Posterior vena cava (tissue), 2 donors: ENCODE measurements around the gene HMOX1. TPM values are rescaled to one million over a fixed set of nuclear protein-coding genes. Genes with fewer than 3 reads are reported as not detected.
"Not testable (repeated sequence)": the region's sequence is repeated elsewhere in the genome, so short reads cannot be mapped to it uniquely, and the experiment has no call there.

Experiments used
- DNase-seq: peaks from one replicate; pipeline ENCODE4 v3.0.0-alpha.2; 2020; ENCODE audit warnings: low spot score
- intact Hi-C, 2 donors: fragments of 100-400 bp; cut with DNase I; formaldehyde crosslinking; loops; one replicate each; pipeline versions ENCODE4 v1.14.1 to v1.14.2; 2022 to 2023
- total RNA-seq, 2 donors: library from RNA; stranded (reverse); fragmentation: NEBNext Ultra II Directional; extraction: Animal tissue kit (Norgen Biotek cat#: 25700); gene quantifications; one replicate each; pipeline ENCODE4 v1.2.1, GENCODE V29; 2021
- donor health status: DM: yes; HTN: yes; CAD: no.
- donor health status: DM: yes; HTN: yes; CAD: no.

The HMOX1 gene
- total RNA-seq, 2 donors from 2014 or later, result 14.4 to 42.4 TPM

GRCh38 chr22:35349368-35349703, 31.6 kb upstream of the HMOX1 start:
- no peak for DNase-seq

GRCh38 chr22:35349704-35350538, 31.0 kb upstream of the HMOX1 start:
- DNase-seq, result no peak
- intact Hi-C loops, result loop anchor here in 1 of 2 donors (10.0 kb wide), 2 partner anchors 235 to 265 kb away; partner anchors contain the start of gene MB

More at GRCh38 chr22:35349368-35349703, 31.6 kb upstream of the HMOX1 start:
- intact Hi-C loops, result no loop called here

- intact Hi-C loops, result loop anchor here in 1 of 2 donors (10.0 kb wide), 2 partner anchors 234 to 264 kb away; partner anchors contain the start of gene MB
- peak; percentile 97 for DNase-seq
Measured at GRCh38 chr22:35350539-35351503, 30.1 kb upstream of the HMOX1 start.

- peak; percentile 94 for DNase-seq
- intact Hi-C loops, result loop anchor here in 1 of 2 donors (10.0 kb wide), 2 partner anchors 232 to 262 kb away; partner anchors contain the start of gene MB
Measured at GRCh38 chr22:35352214-35353111, 28.4 kb upstream of the HMOX1 start.

- intact Hi-C loops, result loop anchor here in 1 of 2 donors (10.0 kb wide), 2 partner anchors 231 to 261 kb away; partner anchors contain the start of gene MB
- DNase-seq, result no peak
Measured at GRCh38 chr22:35353318-35353717, 27.6 kb upstream of the HMOX1 start.

- DNase-seq, result no peak
- intact Hi-C loops, result loop anchor here in 1 of 2 donors (10.0 kb wide), 2 partner anchors 231 to 261 kb away; partner anchors contain the start of gene MB
Measured at GRCh38 chr22:35354068-35354467, 26.8 kb upstream of the HMOX1 start.

GRCh38 chr22:35357883-35358621, 22.8 kb upstream of the HMOX1 start:
- intact Hi-C loops, result loop anchor here in 1 of 2 donors (10.0 kb wide), 2 partner anchors 227 to 257 kb away; partner anchors contain the start of gene MB
- no peak for DNase-seq

GRCh38 chr22:35359380-35360065, 21.4 kb upstream of the HMOX1 start:
- intact Hi-C loops, result loop anchor here in 1 of 2 donors (10.0 kb wide), 2 partner anchors 225 to 255 kb away; partner anchors contain the start of gene MB
- DNase-seq, result no peak

GRCh38 chr22:35361001-35361558, 19.8 kb upstream of the HMOX1 start:
- intact Hi-C loops, result no loop called here
- DNase-seq, result no peak

- intact Hi-C loops, result no loop called here
Measured at GRCh38 chr22:35363566-35364086, 17.3 kb upstream of the HMOX1 start.

GRCh38 chr22:35364230-35364629, 16.7 kb upstream of the HMOX1 start:
- intact Hi-C loops, result not testable (repeated sequence)

More at GRCh38 chr22:35363566-35364086, 17.3 kb upstream of the HMOX1 start:
- no peak for DNase-seq

GRCh38 chr22:35367331-35367886, 13.5 kb upstream of the HMOX1 start:
- DNase-seq, result no peak
- intact Hi-C loops, result no loop called here

More at GRCh38 chr22:35364230-35364629, 16.7 kb upstream of the HMOX1 start:
- not testable (repeated sequence) for DNase-seq

- no peak for DNase-seq
- intact Hi-C loops, result no loop called here
Measured at GRCh38 chr22:35368386-35368785, 12.5 kb upstream of the HMOX1 start.

GRCh38 chr22:35369996-35370395, 10.9 kb upstream of the HMOX1 start:
- intact Hi-C loops, result no loop called here
- DNase-seq, result no peak

GRCh38 chr22:35373781-35374180, 7.1 kb upstream of the HMOX1 start:
- intact Hi-C loops, result no loop called here
- no peak for DNase-seq

GRCh38 chr22:35375031-35375430, 5.9 kb upstream of the HMOX1 start:
- intact Hi-C loops, result no loop called here
- no peak for DNase-seq
